Activated T-cell treated with anti-CD3 and anti-CD28 coated beads for 24 hours (primary cell): ENCODE data around the gene PCSK4.
"Not testable (repeated sequence)": the region's sequence is repeated elsewhere in the genome, so short reads cannot be mapped to it uniquely, and the experiment has no call there.

ENCODE experiments used
- DNase-seq: peaks from one replicate; pipeline ENCODE4 v3.0.0-alpha.2; 2020; ENCODE audit warnings: low read depth

The PCSK4 gene

DNA sequence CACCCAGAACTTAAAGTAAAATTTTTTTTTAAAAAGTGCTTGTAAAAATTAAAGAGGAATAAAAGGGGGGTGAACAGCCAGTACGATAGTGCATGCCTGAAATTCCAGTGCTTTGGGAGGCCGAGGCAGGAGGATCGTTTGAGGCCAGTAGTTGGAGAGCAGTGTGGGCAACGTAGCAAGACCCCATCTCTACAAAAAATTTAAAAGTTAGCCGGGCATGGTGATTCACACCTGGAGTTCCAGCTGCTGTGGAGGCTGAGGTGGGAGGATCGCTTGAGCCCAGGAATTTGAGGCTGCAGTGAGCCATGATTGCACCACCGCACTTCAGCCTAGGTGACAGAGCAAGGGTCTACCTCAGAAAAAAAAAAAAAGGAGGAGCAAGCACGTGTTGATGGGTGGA is 14.9 kb upstream of the PCSK4 start:
- DNase-seq: no peak

DNA sequence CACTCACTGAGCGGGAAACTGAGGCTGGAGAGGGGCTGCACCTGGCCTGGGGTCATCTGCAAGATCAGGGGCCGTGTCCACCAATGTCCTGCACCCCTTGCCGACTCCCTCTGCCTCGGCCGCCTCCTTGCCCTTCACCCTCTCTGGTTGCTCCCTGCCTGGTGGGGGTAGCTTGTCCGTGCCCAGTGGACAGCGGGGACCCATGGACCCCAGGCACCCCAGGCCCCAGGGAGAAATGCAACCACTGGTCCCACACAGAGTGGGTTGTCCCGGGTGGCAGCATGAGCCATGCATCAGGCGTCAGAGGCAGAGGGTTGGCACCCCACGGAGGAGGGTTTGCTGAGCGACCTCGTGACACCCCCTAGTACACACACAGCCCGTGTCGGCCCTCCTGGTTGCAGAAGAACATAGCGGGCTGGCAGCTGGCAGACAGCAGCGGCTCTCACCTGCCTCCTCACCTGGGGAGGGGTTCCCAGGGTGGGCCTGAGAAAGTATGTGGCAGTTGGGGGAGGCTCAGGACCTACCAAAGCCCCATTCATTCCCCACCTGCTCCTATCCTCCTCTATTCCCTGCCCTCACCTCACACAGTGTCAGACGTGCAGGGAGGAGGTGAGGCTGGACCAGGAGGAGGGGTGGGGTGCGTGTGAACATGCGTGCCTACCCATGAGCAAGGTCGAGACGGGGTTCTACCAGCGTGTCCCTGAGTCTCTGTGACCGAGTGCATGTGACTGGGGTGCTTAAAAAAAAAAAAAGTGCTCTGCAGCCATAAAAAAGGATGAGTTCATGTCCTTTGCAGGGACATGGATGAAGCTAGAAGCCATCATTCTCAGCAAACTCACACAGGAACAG is 14.0 kb upstream of the PCSK4 start:
- no peak for DNase-seq

DNA sequence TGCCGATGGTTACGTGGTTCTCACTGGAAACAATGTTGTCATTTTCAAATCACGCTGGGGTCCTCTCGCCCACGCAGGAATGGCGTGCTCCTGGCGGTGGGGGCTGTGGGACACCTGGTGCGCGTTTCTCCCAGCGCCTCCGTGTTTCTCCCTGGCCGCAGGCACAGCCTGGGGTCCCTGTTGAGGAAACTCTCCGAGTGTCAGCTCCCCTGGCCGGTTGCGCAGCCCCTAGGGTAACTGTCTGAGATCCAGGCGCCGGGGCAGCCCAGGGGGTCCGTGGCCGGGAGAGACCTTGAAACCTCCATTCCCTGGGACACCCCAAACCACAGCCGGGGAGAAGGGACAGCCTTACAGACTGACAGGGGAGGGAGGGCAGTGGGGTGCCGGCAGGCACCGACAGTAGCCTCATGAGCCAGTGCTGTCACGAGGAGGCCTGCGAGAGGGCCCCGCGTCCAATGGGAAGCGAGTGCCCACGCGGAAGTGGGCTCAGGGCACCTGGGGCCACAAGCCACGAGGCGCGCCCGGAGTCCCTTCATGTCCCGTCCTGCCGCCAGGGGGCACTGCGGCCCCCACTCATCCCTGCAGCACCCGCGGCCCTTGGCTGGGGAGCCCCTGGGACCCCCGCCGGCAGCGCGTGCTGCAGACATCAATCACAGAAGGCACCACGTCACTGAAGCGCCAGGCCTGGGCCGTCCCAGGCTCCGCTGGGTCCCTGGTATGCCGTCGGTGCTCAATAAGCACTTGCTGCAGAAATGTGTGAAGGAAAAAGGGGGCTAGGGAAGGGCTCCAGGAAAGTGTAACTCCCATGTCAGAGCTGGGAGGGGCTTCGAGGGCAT is 13.2 kb upstream of the PCSK4 start:
- peak; percentile 58 for DNase-seq

DNA sequence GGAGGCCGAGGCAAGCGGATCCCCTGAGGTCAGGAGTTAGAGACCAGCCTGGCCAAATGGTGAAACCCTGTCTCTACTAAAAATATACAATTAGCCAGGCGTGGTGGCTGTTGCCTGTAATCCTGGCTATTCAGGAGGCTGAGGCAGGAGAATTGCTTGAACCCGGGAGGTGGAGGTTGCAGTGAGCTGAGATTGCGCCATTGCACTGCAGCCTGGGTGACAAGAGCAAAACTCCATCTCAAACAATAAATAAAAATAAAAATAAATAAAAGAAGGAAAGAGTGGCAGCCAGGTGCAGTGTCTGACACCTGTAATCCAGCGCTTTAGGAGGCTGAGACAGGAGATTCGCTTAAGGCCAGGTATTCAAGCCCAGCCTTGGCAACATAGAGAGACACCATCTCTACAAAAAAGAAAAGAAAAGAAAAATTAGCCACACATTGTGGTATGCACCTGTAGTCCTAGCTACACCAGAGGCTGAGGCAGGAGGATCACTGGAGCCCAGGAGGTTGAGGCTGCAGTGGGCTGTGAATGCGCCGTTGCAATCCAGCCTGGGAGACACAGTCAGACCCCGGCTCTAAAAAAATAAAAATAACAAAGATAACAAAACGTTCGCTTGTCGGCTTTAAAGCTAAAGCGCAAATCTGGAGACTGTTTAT is 12.4 kb upstream of the PCSK4 start:
- DNase-seq: no peak

DNA sequence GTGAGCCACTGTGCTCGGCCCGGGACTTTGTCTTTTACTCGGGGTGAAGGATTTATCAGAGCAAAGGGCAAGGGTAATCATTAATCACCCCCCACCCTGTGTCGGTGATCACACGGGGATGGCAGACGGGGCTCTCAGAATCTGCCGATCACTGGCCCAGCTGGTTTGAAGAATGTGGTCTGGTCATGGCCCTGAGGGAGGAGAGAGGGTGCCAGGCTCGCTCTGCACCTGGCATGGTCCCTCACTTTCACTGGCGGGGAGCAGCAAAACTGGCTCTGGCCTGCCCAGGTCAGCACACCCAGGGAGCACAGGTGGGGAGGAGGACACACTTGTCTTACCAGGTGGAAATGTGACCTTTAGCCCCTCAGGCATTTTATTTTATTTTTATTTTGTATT is 11.0 kb upstream of the PCSK4 start:
- no peak for DNase-seq

DNA sequence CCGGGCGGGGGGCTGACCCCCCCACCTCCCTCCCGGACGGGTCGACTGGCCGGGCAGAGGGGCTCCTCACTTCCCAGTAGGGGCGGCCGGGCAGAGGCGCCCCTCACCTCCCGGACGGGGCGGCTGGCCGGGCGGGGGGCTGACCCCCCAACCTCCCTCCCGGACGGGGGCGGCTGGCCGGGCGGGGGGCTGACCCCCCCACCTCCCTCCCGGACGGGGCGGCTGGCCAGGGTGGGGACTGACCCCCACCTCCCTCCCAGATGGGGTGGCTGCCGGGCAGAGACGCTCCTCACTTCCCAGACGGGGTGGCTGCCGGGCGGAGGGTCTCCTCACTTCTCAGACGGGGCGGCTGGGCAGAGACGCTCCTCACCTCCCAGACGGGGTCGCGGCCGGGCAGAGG is 9.1 kb upstream of the PCSK4 start:
- DNase-seq: not testable (repeated sequence)

DNA sequence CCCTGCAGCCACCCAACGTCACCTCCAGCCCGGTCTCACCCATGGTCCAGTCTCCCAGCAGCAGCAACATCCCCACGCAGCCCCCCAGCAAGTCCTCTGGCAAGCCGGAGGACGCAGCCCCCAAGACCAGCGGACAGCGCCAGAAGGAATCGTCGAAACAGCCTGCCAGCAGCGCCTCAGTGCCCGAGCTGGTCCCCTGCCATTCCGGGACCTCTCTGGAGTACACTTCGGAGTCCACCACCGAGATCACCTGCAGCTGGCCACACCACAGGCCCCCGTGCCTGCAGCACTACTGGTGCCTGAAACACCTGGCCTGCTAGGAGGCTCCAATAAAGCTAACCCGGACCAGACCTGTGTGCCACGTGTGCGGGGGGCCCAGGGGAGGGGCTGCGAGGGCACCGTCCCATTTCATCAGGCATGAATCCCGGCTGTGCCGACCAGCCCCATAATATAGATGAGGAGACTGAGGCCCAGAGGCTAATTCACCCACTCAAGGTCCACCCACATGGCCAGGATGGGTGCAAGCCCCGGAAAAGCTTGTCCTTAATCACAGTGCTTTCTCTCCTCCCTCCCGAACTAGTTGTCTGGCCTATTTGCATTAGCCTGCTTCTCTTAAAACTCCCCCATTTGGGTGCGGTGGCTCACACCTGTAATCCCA is 7.6 kb upstream of the PCSK4 start:
- no peak for DNase-seq

DNA sequence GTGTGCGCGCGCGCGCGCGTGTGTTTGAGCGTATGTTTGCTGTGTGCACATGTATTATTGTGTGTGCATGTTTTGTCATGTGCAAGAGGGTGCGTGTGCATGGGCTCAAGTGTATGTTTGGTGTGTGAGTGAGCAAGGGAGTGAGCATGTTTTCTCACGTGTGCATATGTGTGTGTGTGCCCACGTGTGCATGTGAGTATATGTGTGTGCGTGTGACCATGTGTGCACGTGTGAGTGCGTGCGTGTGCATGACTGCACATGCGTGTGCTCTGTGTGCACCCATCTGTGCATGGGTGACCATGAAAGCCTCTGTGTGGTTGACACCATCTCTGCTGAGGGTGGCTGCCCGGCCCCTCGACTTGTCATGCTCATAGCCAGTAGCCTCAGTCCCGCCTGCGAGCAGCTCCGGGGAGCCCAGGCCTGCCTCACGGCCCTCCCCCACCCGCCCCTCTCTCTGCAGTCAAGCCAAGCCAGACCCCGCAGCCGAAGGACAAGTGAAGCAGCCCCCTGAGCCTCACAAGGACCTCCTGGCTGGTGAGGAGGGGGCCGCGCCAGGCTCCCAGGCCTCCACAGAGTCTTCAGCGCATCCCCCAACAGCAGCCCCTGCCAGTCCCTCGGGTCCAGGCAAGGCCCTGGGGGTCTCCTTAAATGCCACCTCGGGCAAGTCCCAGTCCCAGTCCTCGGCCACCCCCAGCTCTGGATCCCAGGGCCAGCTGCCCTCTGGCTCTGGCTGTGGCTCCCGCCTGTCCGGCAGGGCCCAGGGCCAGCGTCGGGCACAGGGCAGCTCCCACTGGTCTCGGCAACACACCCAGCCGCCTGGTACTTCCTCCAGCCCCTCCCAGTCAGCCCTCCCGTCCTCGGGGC is 6.8 kb upstream of the PCSK4 start:
- no peak for DNase-seq

DNA sequence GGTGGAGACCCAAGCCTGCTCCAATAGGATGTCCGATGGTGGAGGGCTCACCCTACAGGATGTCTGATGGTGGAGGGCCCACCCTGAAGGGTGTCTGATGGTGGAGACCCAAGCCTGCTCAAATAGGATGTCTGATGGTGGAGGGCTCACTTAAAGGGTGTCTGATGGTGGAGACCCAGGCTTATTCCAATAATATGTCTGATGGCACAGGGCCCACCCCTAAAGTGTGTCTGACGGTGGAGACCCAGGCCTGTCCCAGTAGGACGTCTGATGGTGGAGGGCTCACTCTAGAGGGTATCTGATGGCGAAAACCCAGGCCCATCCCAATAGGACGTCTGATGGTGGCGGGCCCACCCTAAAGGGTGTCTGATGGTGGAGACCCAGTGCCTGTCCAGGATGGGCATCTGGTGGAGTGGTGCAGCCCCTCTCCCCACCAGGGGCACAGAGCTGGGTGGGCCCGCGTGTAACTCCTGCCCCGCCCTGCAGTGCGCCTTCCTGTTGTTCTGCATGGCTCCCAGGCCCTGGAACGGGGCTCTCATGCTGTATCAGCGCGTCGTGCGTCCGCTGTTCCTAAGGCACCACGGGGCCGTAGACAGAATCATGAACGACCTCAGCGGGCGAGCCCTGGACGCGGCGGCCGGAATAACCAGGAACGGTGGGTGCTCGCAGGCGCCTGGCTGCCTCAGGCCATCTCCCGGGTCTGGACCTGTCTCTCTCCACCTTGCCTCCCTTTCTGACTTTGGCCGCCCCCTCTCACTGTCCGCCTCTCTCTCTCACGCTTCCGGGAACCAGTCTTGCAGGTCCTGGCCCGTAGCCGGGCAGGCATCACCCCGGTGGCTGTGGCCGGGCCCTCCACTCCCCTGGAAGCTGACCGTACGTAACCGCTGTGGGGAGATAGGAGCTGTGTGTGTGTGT is 5.9 kb upstream of the PCSK4 start:
- no peak for DNase-seq

DNA sequence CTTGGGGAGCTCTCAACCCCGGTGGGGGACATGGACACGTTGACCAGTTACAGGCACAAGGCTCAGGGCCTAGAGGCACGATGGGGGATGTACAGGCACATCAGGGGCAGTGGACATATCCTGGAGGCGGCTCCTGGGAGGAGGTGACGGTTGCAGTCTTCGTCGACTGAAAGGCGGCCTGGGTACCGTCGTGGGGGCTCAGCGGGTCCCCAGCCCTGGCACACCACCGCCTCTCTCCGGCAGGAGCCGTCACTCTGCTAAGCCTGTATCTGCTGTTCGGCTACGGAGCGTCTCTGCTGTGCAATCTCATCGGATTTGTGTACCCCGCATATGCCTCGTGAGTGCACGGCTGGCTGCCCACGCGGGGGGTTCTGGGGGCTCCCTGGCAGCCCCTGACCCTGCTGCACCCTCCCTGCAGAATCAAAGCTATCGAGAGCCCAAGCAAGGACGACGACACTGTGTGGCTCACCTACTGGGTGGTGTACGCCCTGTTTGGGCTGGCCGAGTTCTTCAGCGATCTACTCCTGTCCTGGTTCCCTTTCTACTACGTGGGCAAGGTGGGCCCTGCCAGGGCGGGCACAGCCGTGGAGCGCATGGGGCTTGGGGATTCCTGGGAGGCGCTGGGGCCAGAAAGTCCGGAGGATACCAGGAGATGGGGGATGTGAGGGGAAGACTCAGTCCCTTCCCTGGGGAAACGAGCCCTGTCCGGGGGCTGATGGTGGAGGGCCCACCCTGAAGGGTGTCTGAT is 5.1 kb upstream of the PCSK4 start:
- no peak for DNase-seq

DNA sequence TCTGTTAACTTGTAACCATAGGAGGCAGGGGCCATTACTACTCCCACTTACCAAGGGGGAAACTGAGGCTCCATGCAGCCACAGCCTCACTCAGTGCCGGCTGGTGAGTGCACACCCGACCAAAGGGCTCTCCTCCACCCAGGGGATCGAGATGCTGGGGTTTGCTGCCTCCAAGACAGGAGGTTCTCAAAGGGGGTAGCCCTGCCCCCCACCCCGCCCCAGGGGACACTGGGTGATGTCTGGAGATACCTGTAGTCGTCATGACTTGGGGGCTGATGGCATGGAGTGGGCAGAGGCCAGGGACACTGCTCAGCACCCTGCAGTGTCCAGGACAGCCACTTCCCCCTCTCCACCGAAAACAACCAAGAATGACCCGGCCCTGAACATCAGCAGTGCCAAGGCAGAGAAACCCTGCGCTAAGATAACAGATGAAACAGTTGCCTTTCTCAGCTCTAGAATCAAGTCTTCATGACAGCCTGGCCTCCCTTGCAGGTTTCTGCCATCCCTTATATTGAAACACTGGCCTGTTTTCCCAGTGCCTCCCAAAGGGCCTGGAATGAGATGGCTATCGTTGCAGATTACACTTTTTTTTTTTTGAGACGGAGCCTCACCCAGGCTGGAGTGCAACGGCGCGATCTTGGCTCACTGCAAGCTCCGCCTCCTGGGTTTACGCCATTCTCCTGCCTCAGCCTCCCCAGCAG is 4.1 kb upstream of the PCSK4 start:
- no peak for DNase-seq

DNA sequence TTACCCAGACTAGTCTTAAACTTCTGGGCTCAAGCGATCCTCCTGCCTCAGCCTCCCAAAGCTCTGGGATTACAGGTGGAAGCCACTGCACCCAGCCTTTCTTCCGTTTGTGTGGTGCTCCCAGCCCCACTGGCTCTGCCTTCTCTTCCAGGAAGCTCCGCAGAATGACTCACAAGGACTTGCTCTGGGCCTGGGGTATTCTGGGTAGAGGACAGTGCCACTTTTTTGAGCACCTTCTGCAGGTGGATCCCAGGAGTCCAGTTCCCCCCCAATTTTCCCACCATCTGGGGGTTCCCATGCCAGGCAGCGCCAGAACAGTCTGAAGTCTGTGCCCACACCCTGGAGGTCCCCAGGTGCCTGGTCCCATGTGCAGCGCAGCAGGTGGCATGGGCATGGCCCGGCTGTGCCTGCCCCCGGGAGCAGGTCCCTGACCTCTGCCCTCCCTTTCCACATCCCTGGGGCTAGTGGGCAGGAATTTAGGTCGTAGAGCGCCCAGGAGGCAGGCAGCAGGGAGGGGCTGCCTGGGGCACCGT is 2.4 kb upstream of the PCSK4 start:
- no peak for DNase-seq

DNA sequence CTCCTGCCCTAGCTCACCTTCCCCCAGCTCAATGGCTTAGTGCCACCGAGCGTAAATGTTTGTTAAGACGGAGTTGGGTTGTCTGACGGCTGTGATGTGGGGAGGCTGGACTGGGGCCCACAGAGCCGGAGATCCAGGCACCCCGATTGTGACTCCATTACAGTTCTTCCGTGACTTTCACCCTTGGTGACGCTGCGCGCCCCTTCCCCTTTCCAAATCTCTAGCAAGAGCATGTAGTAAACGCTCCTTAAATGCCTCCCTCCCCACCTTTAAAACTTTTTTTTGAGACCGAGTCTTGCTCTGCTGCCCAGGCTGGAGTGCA is 1.7 kb upstream of the PCSK4 start:
- DNase-seq: no peak

DNA sequence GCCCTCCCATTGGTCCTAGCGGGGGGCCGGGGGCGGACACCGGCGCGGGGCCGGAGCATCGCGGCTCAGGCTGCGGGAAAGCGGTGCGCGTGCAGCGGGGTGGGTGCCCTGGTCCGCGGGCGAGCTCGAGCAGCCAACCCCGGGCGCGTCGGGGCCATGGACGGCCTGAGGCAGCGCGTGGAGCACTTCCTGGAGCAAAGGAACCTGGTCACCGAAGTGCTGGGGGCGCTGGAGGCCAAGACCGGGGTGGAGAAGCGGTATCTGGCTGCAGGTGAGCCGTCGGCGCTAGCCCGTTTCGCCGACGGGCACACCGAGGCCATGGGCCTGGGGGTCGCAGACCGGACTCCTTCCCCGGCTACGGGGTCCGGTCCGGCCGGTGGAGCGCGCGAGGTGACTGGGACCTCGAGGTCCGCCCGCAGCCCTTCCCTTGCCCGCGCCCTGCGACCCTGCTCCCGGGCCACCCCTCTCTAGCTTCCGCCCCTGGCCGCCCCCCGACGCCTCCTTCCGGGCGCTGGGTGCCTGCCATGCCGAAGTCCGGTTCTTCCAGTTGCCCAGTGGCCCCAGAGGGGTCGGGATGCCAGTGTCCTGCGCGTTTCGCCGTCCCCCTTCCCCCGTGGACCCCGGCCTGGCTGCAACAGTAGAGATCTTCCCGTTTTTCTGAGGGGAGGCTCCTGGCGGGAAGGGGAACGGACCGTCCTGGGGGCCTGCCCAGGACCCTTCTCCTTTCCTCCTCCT is 1.1 kb upstream of the PCSK4 start, which contains the start of gene REEP6:
Gene REEP6, plus strand, starts transcription at position 68 of the 735 bp plus-strand sequence. Its CDS starts 89 bp downstream, at position 157.
- DNase-seq: no peak

DNA sequence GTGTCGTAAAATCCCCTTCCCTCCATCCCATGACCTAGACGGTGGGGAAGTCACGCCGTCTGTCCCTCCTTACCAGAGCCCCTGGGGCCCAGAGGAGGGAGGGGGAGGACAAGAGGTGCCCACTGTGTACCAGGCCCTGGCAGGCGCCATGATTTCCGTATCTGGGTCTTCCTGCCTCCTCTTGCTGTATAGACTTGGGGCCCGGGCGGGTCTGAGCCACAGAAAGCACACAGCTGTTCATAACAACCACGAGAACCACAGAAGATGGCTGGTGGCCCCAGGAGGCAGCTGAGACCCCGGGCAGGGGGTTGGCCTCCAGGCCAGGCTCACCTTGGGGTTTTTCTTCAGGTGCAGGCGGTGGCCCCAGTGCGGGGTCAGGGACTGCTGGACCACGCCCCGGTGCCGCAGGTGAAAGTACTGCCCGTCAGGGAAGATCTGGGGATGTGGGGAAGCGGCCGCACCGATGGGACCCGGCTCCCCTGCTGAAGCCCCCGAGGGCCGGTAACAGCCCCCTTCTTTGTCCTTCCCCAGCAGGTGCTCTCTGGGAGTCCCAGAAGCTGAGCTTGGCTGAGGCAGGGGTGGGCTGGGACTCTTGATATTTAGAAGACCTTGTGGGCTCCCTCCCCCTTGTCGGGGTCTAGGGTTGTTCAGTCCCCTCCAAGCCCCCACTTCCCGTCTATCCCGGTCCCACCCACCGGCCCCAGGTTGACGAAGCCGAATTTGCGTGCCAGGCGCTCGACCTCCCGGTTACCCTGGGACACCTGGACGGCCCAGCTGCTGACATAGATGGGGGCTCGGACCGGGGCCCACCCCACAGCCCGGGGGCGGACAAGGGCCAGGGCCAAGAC is 463 bp downstream of the PCSK4 start:
- no peak for DNase-seq

DNA sequence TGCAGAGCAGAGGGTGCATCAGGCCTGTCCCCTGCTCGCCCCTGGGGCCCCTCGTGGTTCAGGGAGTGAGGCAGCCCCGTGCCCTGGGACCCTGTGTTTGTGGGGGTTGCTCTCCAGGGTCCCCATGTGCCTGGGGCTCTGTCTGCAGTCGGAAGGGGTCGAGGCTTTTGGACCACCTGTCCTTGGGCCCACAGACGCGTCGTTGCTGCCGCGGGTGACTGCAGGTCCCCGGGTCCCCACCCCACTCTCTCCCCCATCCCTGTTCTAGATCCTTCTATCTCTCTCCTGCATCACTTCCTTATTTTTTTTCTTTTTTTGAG is 1.9 kb downstream of the PCSK4 start:
- DNase-seq: no peak
